Endothelial cell of umbilical vein (primary cell): ENCODE results near the gene FMO5. TPM values are rescaled to one million over a fixed set of nuclear protein-coding genes. Genes with fewer than 3 reads are reported as not detected.
"Not testable (repeated sequence)": the region's sequence is repeated elsewhere in the genome, so short reads cannot be mapped to it uniquely, and the experiment has no call there.

ENCODE experiments used
- BruUV-seq: library from RNA; stranded (reverse); fragments of 400-500 nt; replicated peaks from 2 replicates; lab custom pipeline; 2021; lab: Mats Ljungman, UMichigan
- CTCF ChIA-PET: fragments of 300-600, 350-600 bp; sonication (Branson Sonifier 250); formaldehyde crosslinking; loops from one replicate; lab custom pipeline; 2021; ENCODE audit warnings: antibody characterized with exemption, inconsistent platforms; lab: Charles Lee
- POLR2A ChIA-PET: fragments of 300-600, 350-600 bp; sonication (Branson Sonifier 250); formaldehyde crosslinking; loops from one replicate; lab custom pipeline; 2021; ENCODE audit warnings: antibody characterized with exemption, inconsistent platforms; lab: Charles Lee
- DNase-seq: peaks from one replicate; pipeline ENCODE4 v3.0.0-alpha.2; 2011; ENCODE audit warnings: low read depth, low spot score
- FAIRE-seq: peaks from 2 replicates; lab custom pipeline; 2011; peaks lifted over from hg19 to GRCh38; lab: Jason Lieb, UNC
- H2AFZ ChIP-seq: 2 replicates; pipeline ENCODE4 v1.6.0; 2012; ENCODE audit warnings: low read depth, low read length, control low read depth, inconsistent platforms
- H3K27ac ChIP-seq: 2 replicates; pipeline ENCODE4 v1.5.1; 2011; ENCODE audit warnings: low read depth, mild to moderate bottlenecking, control low read depth, low read length, moderate library complexity; ENCODE audit not compliant: insufficient read depth
- H3K27me3 ChIP-seq, 2 experiments: 2 replicates each; pipeline versions ENCODE4 v1.6.0 to v1.6.1; 2011; ENCODE audit warnings: low read length in 2 of 2, mixed read lengths in 1 of 2; ENCODE audit not compliant: control insufficient read depth in 2 of 2, insufficient read depth in 2 of 2
- H3K36me3 ChIP-seq, 2 experiments: 2 replicates in 1 of 2; 3 replicates in 1 of 2; pipeline ENCODE4 v1.5.1; 2011; ENCODE audit warnings: low read length in 2 of 2, mild to moderate bottlenecking in 1 of 2, moderate library complexity in 1 of 2; ENCODE audit not compliant: control insufficient read depth in 2 of 2, insufficient read depth in 2 of 2; ENCODE audit errors: extremely low read depth in 1 of 2
- H3K4me1 ChIP-seq: 3 replicates; pipeline ENCODE4 v1.5.1; 2011; ENCODE audit warnings: mild to moderate bottlenecking, low read length; ENCODE audit not compliant: control insufficient read depth, insufficient read depth; ENCODE audit errors: extremely low read depth
- H3K4me2 ChIP-seq: 2 replicates; pipeline ENCODE4 v1.6.1; 2011; ENCODE audit warnings: low read length, control low read depth, mixed read lengths; ENCODE audit not compliant: insufficient read depth
- H3K4me3 ChIP-seq, 3 experiments: fragments of 200-600 bp in 1 of 3; sonication (generic), shearing (Covaris generic) in 1 of 3; replicated peaks in 1 of 3; 2 replicates each; pipeline ENCODE4 v1.5.1; 2011 to 2016; ENCODE audit warnings: control low read depth in 3 of 3, low read length in 3 of 3, mild to moderate bottlenecking in 2 of 3, inconsistent platforms in 1 of 3, low read depth in 1 of 3, moderate library complexity in 1 of 3; ENCODE audit not compliant: insufficient read depth in 1 of 3
- H3K79me2 ChIP-seq: 2 replicates; pipeline ENCODE4 v1.6.0; 2012; ENCODE audit warnings: low read length, inconsistent platforms; ENCODE audit not compliant: control insufficient read depth, insufficient read depth
- H3K9ac ChIP-seq: replicated peaks from 2 replicates; pipeline ENCODE3; 2011; ENCODE audit warnings: low read length, control low read depth; ENCODE audit not compliant: insufficient read depth; ENCODE audit errors: extremely low read depth
- H3K9me1 ChIP-seq: replicated peaks from 3 replicates; pipeline ENCODE4 v1.6.0; 2011; ENCODE audit warnings: mild to moderate bottlenecking, low read length; ENCODE audit not compliant: control insufficient read depth, insufficient read depth; ENCODE audit errors: extremely low read depth
- H3K9me3 ChIP-seq: replicated peaks from 2 replicates; pipeline ENCODE4 v1.5.1; 2012; ENCODE audit warnings: low read length, inconsistent platforms; ENCODE audit not compliant: control insufficient read depth, insufficient read depth
- H4K20me1 ChIP-seq: replicated peaks from 2 replicates; pipeline ENCODE3; 2011; ENCODE audit warnings: mild to moderate bottlenecking, low read length; ENCODE audit not compliant: control insufficient read depth, insufficient read depth; ENCODE audit errors: extremely low read depth
- CTCF ChIP-seq, 2 donors: IDR thresholded peaks; 1 replicate in 1 of 2; 2 replicates in 1 of 2; pipeline ENCODE4 v1.5.1; 2011; ENCODE audit warnings: low read length in 2 of 2, mild to moderate bottlenecking in 2 of 2, moderate library complexity in 2 of 2, control low read depth in 1 of 2, inconsistent platforms in 1 of 2, low read depth in 1 of 2; ENCODE audit not compliant: insufficient read depth in 1 of 2; ENCODE audit errors: extremely low read depth in 1 of 2
- EZH2 ChIP-seq: IDR thresholded peaks from 2 replicates; pipeline ENCODE4 v1.6.1; 2012; ENCODE audit warnings: borderline replicate concordance, low read depth, mild to moderate bottlenecking, moderate library complexity, low read length, inconsistent platforms; ENCODE audit not compliant: severe bottlenecking
- FOS ChIP-seq: IDR thresholded peaks from 2 replicates; pipeline ENCODE4 v1.6.1; 2011; ENCODE audit warnings: mild to moderate bottlenecking, low read length, moderate library complexity, borderline replicate concordance; ENCODE audit not compliant: insufficient read depth
- GATA2 ChIP-seq: IDR thresholded peaks from 2 replicates; pipeline ENCODE4 v1.7.0; 2011; ENCODE audit warnings: low read depth, mild to moderate bottlenecking, moderate library complexity, mixed read lengths, low read length; ENCODE audit not compliant: insufficient read length, insufficient read depth
- JUN ChIP-seq: IDR thresholded peaks from 2 replicates; pipeline ENCODE4 v1.6.1; 2011; ENCODE audit warnings: borderline replicate concordance, low read depth; ENCODE audit not compliant: insufficient read length, insufficient read depth
- MAX ChIP-seq: IDR thresholded peaks from 2 replicates; pipeline ENCODE4 v1.6.1; 2011; ENCODE audit not compliant: insufficient read depth, insufficient read length
- MYC ChIP-seq: IDR thresholded peaks from one replicate; pipeline ENCODE4 v1.6.1; 2011; ENCODE audit warnings: mild to moderate bottlenecking, low read depth, low read length
- POLR2A ChIP-seq: IDR thresholded peaks from 2 replicates; pipeline ENCODE4 v1.6.1; 2012; ENCODE audit warnings: low read depth, mild to moderate bottlenecking, control low read depth, low read length
- POLR2AphosphoS5 ChIP-seq: IDR thresholded peaks from 2 replicates; pipeline ENCODE4 v1.6.1; 2012; ENCODE audit warnings: low read depth, mild to moderate bottlenecking, control low read depth, low read length, moderate library complexity; ENCODE audit not compliant: insufficient read depth
- dilution Hi-C: fragments of 300-500 bp; cut with MboI; formaldehyde crosslinking; loops from one replicate; pipeline ENCODE4 v1.15.0; 2019; ENCODE audit warnings: low sequenced_read_pairs; ENCODE audit not compliant: extremely low pct_ligation_motif_present
- intact Hi-C: fragments of 100-400 bp; cut with micrococcal nuclease; formaldehyde crosslinking; loops from one replicate; pipeline ENCODE4 v1.10.0; 2022
- polyA plus RNA-seq, 4 experiments: library from polyadenylated mRNA; depleted of rRNA in 3 of 4; stranded (reverse) in 3 of 4; unstranded in 1 of 4; fragments of >200 nt; gene quantifications; 2 replicates each; pipeline versions ENCODE4 v1.2.1 to v1.2.3, GENCODE V29; 2011 to 2012; ENCODE audit warnings: missing spikeins in 1 of 4
- total RNA-seq: library from RNA; stranded (reverse); gene quantifications from 2 replicates; pipeline ENCODE4 v1.2.3, GENCODE V29; 2021

The FMO5 gene
- total and polyA plus RNA-seq, 2 donors (not counting 3 experiments of a cell fraction or from before 2014, with no cell fraction given) = 0.48 to 0.60 TPM

GRCh38 chr1:147201786-147202185 is 23.4 kb downstream of the FMO5 start:
- no TSS peak for BruUV-seq
- H3K9me3 ChIP-seq = no peaks in the 10 kb centered on the region
- FAIRE-seq (no peak), DNase-seq (no peak)
- no peak overlapping the region for H3K4me2 ChIP-seq
- no peaks in the 10 kb centered on the region for H3K4me1 ChIP-seq
- no peaks in the 10 kb centered on the region for H3K27me3 ChIP-seq
- ChIA-PET POLR2A (no interaction called here), CTCF (interaction anchor here (1.1 kb wide), 1 partner anchor 72 kb away, joined by 3 read pairs; no protein-coding TSS in a partner anchor)
- no peaks in the 10 kb centered on the region for H3K36me3 ChIP-seq
- dilution Hi-C loops (no loop called here), intact Hi-C loops (no loop called here)
- no peaks in the 10 kb centered on the region for H3K79me2 ChIP-seq
- no peak overlapping the region for H3K9ac ChIP-seq
- H4K20me1 ChIP-seq = no peaks in the 10 kb centered on the region
- H3K27ac ChIP-seq = no peak overlapping the region
- no peak overlapping the region for H2AFZ ChIP-seq
- H3K9me1 ChIP-seq = no peaks in the 10 kb centered on the region
- H3K4me3 ChIP-seq = no peak overlapping the region
- TF ChIP-seq FOS (no peak), POLR2AphosphoS5 (no peak), JUN (no peak)

- Histone ChIP-seq H3K9me1 (no peaks in the 10 kb centered on the region), H2AFZ (no peak overlapping the region), H3K27ac (no peak overlapping the region), H3K79me2 (no peaks in the 10 kb centered on the region), H3K4me2 (no peak overlapping the region), H3K4me1 (no peaks in the 10 kb centered on the region), H3K27me3 (no peaks in the 10 kb centered on the region), H3K9me3 (no peaks in the 10 kb centered on the region), H3K36me3 (no peaks in the 10 kb centered on the region), H3K4me3 (no peak overlapping the region), H3K9ac (no peak overlapping the region), H4K20me1 (no peaks in the 10 kb centered on the region)
- no TSS peak for BruUV-seq
- POLR2A ChIA-PET = no interaction called here
- CTCF ChIA-PET = interaction anchor here (1.1 kb wide), 1 partner anchor 73 kb away, joined by 3 read pairs; no protein-coding TSS in a partner anchor
- no peak for DNase-seq
- intact Hi-C loops = no loop called here
- FAIRE-seq = no peak
- dilution Hi-C loops = no loop called here
- TF ChIP-seq FOS (no peak), POLR2AphosphoS5 (no peak), EZH2 (no peak), CTCF (IDR thresholded peaks at IDR 0.05; ENCODE audit: extremely low read depth in 1 of 2, insufficient read depth in 1 of 2, low read depth in 1 of 2, low read length in 2 of 2) (no peak), JUN (no peak), POLR2A (no peak), GATA2 (no peak), MAX (no peak), MYC (no peak)
These were observed 23.9 kb downstream of the FMO5 start for GRCh38 chr1:147201276-147201675.

GRCh38 chr1:147197324-147197723 is 27.8 kb downstream of the FMO5 start:
- BruUV-seq, H4K20me1 ChIP-seq, POLR2A ChIA-PET: not testable (repeated sequence)

More at GRCh38 chr1:147197324-147197723, 27.8 kb downstream of the FMO5 start:
- intact Hi-C loops, H3K4me2 ChIP-seq, H3K4me3 ChIP-seq, H3K27ac ChIP-seq, DNase-seq, H2AFZ ChIP-seq, H3K9me1 ChIP-seq, H3K36me3 ChIP-seq, H3K79me2 ChIP-seq, H3K9ac ChIP-seq, H3K27me3 ChIP-seq, H3K4me1 ChIP-seq, H3K9me3 ChIP-seq, FAIRE-seq, dilution Hi-C loops: not testable (repeated sequence)
- CTCF ChIA-PET = interaction anchor here (1.5 kb wide), 1 partner anchor 10 kb away, joined by 4 read pairs; no protein-coding TSS in a partner anchor
